Body of pancreas (tissue), 4 donors: ENCODE data around the gene SCRN2.

Source experiments
- CTCF ChIP-seq, 7 experiments: fragments of 450-650 bp in 4 of 7; fragments of 200-600 bp in 3 of 7; sonication (generic) in 3 of 7; IDR thresholded peaks; one replicate each; pipeline ENCODE4 v1.5.1; 2016 to 2019; ENCODE audit warnings: antibody characterized with exemption in 7 of 7
- POLR2A ChIP-seq, 3 donors: fragments of 450-650 bp; IDR thresholded peaks; one replicate each; pipeline ENCODE4 v1.6.1; 2016; ENCODE audit warnings: antibody characterized with exemption in 3 of 3, mild to moderate bottlenecking in 2 of 3

- TF ChIP-seq CTCF (IDR thresholded peaks at IDR 0.05) (no peak), POLR2A (IDR thresholded peaks at IDR 0.05) (no peak)
These were observed 37.9 kb downstream of the SCRN2 start for GRCh38 chr17:47803201-47803600.
